NK-92 (cell line): ENCODE measurements around the gene AKAP13.

Experiments
- DNase-seq: peaks from one replicate; lab custom pipeline; 2025; ENCODE audit not compliant: unreplicated experiment; lab: John Stamatoyannopoulos, UW

AKAP13 gene

GRCh38 chr15:85443593-85444087 is 63.2 kb downstream of the AKAP13 start:
- DNase-seq = no peak

- no peak for DNase-seq
Observed at GRCh38 chr15:85444122-85444745, 63.8 kb downstream of the AKAP13 start.

GRCh38 chr15:85445361-85445760 is 65.0 kb downstream of the AKAP13 start:
- no peak for DNase-seq

DNA sequence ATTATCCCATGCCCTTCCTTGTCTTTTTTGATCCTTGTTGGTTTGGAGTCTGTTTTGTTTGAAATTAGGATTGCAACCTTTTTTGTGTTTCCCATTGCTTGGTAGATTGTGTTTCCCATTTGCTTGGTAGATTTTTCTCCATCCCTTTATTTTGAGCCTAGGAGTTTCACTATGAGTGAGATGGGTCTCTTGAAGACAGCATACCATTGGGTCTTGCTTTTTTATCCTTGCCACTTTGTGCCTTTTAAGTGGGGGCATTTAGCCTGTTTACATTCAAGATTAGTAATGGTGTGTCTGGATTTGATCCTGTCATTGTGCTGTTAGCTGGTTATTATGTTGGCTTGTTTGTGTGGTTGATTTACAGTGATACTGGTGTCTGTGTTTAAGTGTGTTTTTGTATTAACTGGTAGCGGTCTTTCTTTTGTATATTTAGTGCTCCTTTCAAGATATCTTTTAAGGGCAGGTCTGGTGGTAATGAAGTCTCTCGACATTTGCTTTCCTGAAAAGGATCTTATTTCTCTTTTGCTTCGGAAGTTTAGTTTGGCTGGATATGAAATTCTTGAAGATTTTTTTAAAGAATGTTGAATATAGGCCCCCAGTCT is 70.8 kb downstream of the AKAP13 start:
- no peak for DNase-seq

DNA sequence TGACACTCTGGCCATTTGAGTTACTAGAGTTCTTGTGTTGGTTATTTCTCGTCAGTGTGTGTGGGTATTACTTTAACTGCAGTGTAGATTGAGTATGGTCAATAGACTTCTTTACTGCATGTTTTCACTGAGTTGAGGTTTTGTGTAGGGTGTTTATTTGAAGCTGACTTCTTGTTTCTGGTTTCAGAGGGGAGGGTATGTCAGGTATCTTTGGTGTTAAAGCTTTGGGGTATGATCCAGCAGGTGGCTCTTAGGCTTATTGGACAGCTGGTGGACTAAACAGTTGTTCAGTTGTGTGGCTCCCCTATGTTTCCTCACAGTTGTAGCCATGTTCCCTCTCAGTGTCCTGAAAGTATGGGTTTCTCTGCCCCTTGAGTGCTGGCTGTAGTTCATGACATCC is 72.0 kb downstream of the AKAP13 start:
- DNase-seq = no peak

DNA sequence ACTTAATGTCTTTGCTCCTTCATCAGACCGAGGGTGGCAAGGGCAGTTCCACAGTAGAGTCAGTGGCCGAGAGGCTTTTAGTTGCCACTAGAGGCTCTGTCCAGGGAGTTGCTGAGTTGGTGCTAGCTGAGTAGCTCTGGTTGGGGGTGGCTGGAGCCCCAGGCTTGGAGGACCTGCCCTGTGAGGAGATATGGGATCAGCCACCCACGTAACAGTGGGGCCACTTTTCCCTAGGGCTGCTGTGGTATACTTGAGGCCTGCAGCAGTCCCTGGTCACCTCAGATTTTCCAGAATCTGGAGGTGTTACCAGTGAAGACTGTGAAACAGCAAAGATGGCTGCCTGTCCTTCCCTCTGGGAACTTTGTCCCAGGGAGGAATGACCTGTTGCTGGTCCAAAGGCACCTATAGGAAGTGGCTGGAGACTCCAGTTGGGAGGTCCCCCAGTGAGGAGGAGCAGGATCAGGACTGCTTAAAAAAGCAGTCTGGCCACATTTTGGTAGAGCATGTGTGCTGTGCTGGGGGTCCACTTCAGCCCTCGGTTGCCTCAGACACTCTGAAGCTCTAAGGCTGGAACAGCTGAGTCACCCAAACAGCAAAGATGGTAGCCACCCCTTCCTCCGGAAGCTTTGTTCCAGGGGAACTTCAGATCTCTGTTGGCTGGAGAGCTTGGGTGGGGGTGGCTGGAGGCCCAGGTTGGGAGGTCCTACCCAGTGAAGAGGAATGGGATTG is 72.9 kb downstream of the AKAP13 start:
- no peak for DNase-seq

- no peak for DNase-seq
Observed at GRCh38 chr15:85454403-85454802, 74.0 kb downstream of the AKAP13 start.

GRCh38 chr15:85455891-85456290 is 75.5 kb downstream of the AKAP13 start:
- DNase-seq = no peak

- DNase-seq = no peak
Observed at GRCh38 chr15:85456798-85457197, 76.4 kb downstream of the AKAP13 start.

- no peak for DNase-seq
Observed at GRCh38 chr15:85457392-85457968, 77.1 kb downstream of the AKAP13 start.

GRCh38 chr15:85458764-85459163 is 78.4 kb downstream of the AKAP13 start:
- no peak for DNase-seq

GRCh38 chr15:85462029-85462428 is 81.6 kb downstream of the AKAP13 start:
- DNase-seq = no peak

GRCh38 chr15:85463276-85463892 is 83.0 kb downstream of the AKAP13 start:
- no peak for DNase-seq

GRCh38 chr15:85463976-85464375 is 83.6 kb downstream of the AKAP13 start:
- DNase-seq = no peak

- DNase-seq = no peak
Observed at GRCh38 chr15:85464471-85464870, 84.1 kb downstream of the AKAP13 start.

GRCh38 chr15:85470563-85471271 is 90.3 kb downstream of the AKAP13 start:
- no peak for DNase-seq

DNA sequence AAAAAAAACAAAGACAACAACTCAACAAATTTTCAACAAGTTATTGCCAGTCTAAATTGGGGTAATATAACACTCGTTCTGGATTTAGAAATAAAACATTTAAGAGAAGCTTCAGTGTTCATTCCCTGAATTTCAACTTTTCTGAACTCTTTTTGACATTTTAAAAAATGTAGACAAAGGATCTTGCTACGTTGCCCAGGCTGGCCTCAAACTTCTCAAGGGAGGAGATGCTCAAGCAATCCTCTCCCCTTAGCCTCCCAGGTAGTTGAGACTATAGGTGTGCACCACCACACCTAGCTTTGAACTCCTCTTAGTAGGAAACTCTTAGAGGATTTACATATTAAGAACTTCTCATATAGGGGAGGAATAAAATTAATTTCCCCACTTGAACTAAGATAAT is 91.9 kb downstream of the AKAP13 start:
- no peak for DNase-seq

DNA sequence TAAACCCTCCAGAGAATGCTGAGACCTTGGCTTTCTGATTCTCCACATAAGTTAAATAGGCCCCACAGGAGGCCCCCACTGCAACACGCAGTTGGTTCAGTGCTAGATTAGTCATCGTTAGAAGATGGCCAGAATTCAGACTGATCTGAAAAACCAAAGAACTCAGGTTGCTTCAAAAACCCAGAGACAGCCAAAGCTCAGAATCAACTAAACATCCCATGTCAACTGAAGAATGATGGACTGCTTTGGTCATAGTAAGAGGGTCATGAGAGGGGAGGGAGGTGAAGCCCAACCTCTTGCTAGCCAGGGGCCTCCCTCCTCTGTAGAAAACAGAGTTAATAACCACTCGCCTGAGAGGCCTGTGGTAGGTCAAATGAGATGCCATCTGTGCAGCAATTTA is 93.1 kb downstream of the AKAP13 start:
- DNase-seq = no peak

DNA sequence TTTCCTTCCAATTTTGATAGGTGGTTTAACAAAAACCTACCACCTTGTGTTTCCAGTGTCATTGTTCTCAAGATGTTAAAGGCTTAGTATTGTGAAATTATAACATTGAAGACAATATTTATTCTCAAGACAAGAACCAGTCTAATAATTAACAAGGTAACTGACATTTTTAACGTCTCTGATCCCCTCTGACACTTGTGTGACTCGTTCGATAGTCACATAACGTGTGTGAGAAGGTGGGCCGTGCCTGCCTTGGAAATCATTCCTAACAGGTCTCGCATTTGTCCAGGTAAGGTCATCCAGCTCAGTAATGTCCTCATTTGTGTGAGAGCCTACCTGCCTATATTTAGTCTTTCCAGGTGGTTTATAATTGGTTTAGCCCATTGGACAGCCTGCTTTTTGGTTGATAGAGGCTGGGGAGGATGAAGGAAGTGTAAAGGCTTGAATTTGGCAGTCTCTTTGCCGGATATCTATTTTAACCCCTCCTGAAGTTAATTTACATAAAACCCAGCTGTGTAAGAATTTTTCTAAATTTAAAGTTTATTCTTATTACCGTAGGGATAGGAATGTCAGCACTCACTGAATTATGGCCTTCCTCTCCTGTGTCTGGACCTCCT is 94.4 kb downstream of the AKAP13 start:
- DNase-seq = no peak

- DNase-seq = no peak
Observed at GRCh38 chr15:85475317-85475701, 94.9 kb downstream of the AKAP13 start.
